OCI-LY1 (cell line): Measurements from ENCODE around the gene ACVR1C.

Experiments used
- EZH2 ChIP-seq: fragments of 200-600 bp; sonication (generic), shearing (Covaris generic); IDR thresholded peaks from 2 replicates; pipeline ENCODE4 v1.8.0; 2017; ENCODE audit warnings: borderline replicate concordance, mixed run types, mild to moderate bottlenecking, antibody characterized with exemption, low read length, moderate library complexity, mixed read lengths
- TF ChIP-seq, protein P1 (sequence below): fragments of 200-600 bp; sonication (generic), shearing (Covaris generic); IDR thresholded peaks from 2 replicates; pipeline ENCODE4 v1.5.1; 2017; ENCODE audit warnings: mild to moderate bottlenecking, antibody characterized with exemption, low read length, moderate library complexity, mixed read lengths

DNA sequence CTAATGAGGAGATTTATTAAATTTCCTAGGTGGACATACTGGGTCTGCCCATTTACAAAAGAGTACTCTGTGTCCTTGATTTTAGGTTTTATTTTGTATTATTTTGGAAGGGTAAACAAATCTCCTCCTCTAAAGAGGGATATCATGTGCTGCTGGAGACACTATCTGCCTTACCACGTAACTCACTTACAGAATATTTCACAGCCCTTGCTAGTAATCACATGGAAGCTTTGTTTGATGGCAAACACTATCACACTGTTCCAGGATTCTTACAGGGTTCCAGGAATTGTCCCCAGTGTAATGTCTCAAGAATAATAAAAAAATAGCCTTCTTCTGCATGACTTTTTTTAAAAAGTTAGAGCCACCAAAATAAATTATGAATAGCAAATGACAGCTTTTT, 29.2 kb upstream of the ACVR1C start:
- TF ChIP-seq, protein P1, sequence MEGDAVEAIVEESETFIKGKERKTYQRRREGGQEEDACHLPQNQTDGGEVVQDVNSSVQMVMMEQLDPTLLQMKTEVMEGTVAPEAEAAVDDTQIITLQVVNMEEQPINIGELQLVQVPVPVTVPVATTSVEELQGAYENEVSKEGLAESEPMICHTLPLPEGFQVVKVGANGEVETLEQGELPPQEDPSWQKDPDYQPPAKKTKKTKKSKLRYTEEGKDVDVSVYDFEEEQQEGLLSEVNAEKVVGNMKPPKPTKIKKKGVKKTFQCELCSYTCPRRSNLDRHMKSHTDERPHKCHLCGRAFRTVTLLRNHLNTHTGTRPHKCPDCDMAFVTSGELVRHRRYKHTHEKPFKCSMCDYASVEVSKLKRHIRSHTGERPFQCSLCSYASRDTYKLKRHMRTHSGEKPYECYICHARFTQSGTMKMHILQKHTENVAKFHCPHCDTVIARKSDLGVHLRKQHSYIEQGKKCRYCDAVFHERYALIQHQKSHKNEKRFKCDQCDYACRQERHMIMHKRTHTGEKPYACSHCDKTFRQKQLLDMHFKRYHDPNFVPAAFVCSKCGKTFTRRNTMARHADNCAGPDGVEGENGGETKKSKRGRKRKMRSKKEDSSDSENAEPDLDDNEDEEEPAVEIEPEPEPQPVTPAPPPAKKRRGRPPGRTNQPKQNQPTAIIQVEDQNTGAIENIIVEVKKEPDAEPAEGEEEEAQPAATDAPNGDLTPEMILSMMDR, result no peak
- TF ChIP-seq EZH2, result no peak
